Measurements from ENCODE around the gene TRAF1. TPM values are rescaled to one million over a fixed set of nuclear protein-coding genes. Genes with fewer than 3 reads are reported as not detected.

Gene TRAF1
- total RNA-seq, 1 donor from 2014 or later = 7.1 TPM

DNA sequence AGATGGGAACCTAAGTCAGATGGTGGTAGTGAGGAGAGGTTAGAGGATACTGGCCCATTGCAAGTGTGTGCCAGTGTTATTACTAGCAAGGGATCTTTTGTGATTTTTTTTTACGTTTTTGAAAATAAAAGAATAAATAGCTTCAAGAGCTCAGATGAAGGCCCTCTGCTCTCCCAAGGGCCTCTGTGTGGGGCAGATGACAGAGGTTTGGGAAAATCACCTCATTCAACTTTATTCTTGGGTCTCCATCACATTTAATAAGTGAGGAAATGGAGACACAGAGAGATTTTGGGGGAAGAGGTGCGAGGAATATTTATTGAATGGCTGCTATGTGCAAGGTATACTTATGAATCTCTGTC lies 10.1 kb upstream of the TRAF1 start:
- Mint-ChIP-seq H3K36me3 (ENCODE audit: unreplicated experiment) (no peaks in the 10 kb centered on the region), H3K9me3 (ENCODE audit: unreplicated experiment) (no peaks in the 10 kb centered on the region), H3K4me3 (ENCODE audit: unreplicated experiment) (no peak overlapping the region), H3K4me1 (ENCODE audit: unreplicated experiment) (peaks cover 93% of the 10 kb centered on the region), H3K27me3 (ENCODE audit: unreplicated experiment) (no peaks in the 10 kb centered on the region), H3K27ac (ENCODE audit: unreplicated experiment) (peak overlapping the region; percentile 99)
- TF ChIP-seq, protein P1, sequence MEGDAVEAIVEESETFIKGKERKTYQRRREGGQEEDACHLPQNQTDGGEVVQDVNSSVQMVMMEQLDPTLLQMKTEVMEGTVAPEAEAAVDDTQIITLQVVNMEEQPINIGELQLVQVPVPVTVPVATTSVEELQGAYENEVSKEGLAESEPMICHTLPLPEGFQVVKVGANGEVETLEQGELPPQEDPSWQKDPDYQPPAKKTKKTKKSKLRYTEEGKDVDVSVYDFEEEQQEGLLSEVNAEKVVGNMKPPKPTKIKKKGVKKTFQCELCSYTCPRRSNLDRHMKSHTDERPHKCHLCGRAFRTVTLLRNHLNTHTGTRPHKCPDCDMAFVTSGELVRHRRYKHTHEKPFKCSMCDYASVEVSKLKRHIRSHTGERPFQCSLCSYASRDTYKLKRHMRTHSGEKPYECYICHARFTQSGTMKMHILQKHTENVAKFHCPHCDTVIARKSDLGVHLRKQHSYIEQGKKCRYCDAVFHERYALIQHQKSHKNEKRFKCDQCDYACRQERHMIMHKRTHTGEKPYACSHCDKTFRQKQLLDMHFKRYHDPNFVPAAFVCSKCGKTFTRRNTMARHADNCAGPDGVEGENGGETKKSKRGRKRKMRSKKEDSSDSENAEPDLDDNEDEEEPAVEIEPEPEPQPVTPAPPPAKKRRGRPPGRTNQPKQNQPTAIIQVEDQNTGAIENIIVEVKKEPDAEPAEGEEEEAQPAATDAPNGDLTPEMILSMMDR (IDR thresholded peaks at IDR 0.05) = peak; percentile 1
- no peak for DNase-seq (ENCODE audit: extremely low spot score, unreplicated experiment)

- H3K27ac Mint-ChIP-seq (ENCODE audit: unreplicated experiment) = peak overlapping the region; percentile 99
- DNase-seq (ENCODE audit: extremely low spot score, unreplicated experiment) = peak; percentile 98
- no peaks in the 10 kb centered on the region for H3K36me3 Mint-ChIP-seq (ENCODE audit: unreplicated experiment)
- peaks cover 93% of the 10 kb centered on the region for H3K4me1 Mint-ChIP-seq (ENCODE audit: unreplicated experiment)
- no peaks in the 10 kb centered on the region for H3K9me3 Mint-ChIP-seq (ENCODE audit: unreplicated experiment)
- TF ChIP-seq, protein P1 (IDR thresholded peaks at IDR 0.05) = peak; percentile 98
- no peaks in the 10 kb centered on the region for H3K27me3 Mint-ChIP-seq (ENCODE audit: unreplicated experiment)
- H3K4me3 Mint-ChIP-seq (ENCODE audit: unreplicated experiment) = peak overlapping the region; percentile 55
Measured at GRCh38 chr9:120936011-120936763, 9.6 kb upstream of the TRAF1 start.

- Mint-ChIP-seq H3K4me3 (ENCODE audit: unreplicated experiment) (peak overlapping the region; percentile 6), H3K27me3 (ENCODE audit: unreplicated experiment) (no peaks in the 10 kb centered on the region), H3K9me3 (ENCODE audit: unreplicated experiment) (no peaks in the 10 kb centered on the region), H3K36me3 (ENCODE audit: unreplicated experiment) (no peaks in the 10 kb centered on the region), H3K27ac (ENCODE audit: unreplicated experiment) (peak overlapping the region; percentile 99), H3K4me1 (ENCODE audit: unreplicated experiment) (peaks cover 89% of the 10 kb centered on the region)
- TF ChIP-seq, protein P1 (IDR thresholded peaks at IDR 0.05) = no peak
- DNase-seq (ENCODE audit: extremely low spot score, unreplicated experiment) = peak; percentile 99
Measured at GRCh38 chr9:120935383-120935857, 8.8 kb upstream of the TRAF1 start.

- H3K4me3 Mint-ChIP-seq (ENCODE audit: unreplicated experiment) = no peak overlapping the region
- H3K4me1 Mint-ChIP-seq (ENCODE audit: unreplicated experiment) = peaks cover 85% of the 10 kb centered on the region
- H3K36me3 Mint-ChIP-seq (ENCODE audit: unreplicated experiment) = no peaks in the 10 kb centered on the region
- TF ChIP-seq, protein P1 (IDR thresholded peaks at IDR 0.05) = no peak
- H3K9me3 Mint-ChIP-seq (ENCODE audit: unreplicated experiment) = no peaks in the 10 kb centered on the region
- H3K27me3 Mint-ChIP-seq (ENCODE audit: unreplicated experiment) = no peaks in the 10 kb centered on the region
- no peak for DNase-seq (ENCODE audit: extremely low spot score, unreplicated experiment)
- peak overlapping the region; percentile 99 for H3K27ac Mint-ChIP-seq (ENCODE audit: unreplicated experiment)
Measured at GRCh38 chr9:120934281-120934680, 7.7 kb upstream of the TRAF1 start.

GRCh38 chr9:120933310-120934055 lies 6.9 kb upstream of the TRAF1 start:
- Mint-ChIP-seq H3K27me3 (ENCODE audit: unreplicated experiment) (no peaks in the 10 kb centered on the region), H3K36me3 (ENCODE audit: unreplicated experiment) (no peaks in the 10 kb centered on the region), H3K4me3 (ENCODE audit: unreplicated experiment) (no peak overlapping the region), H3K4me1 (ENCODE audit: unreplicated experiment) (peaks cover 81% of the 10 kb centered on the region), H3K27ac (ENCODE audit: unreplicated experiment) (peak overlapping the region; percentile 99), H3K9me3 (ENCODE audit: unreplicated experiment) (no peaks in the 10 kb centered on the region)
- DNase-seq (ENCODE audit: extremely low spot score, unreplicated experiment) = no peak
- TF ChIP-seq, protein P1 (IDR thresholded peaks at IDR 0.05) = no peak

Data from osteocyte (in vitro differentiated cells).